ENCODE results near the gene RTTN.
"Not testable (repeated sequence)": the region's sequence is repeated elsewhere in the genome, so short reads cannot be mapped to it uniquely, and the experiment has no call there.

Gene RTTN

GRCh38 chr18:69978732-69979715 lies 226.5 kb downstream of the RTTN start:
- DNase-seq (ENCODE audit: low read depth in 2 of 2) = no peak

- DNase-seq (ENCODE audit: low read depth in 2 of 2) = not testable (repeated sequence)
These were observed 230.2 kb downstream of the RTTN start for GRCh38 chr18:69975294-69975693.

GRCh38 chr18:69974365-69974764 lies 231.1 kb downstream of the RTTN start:
- DNase-seq (ENCODE audit: low read depth in 2 of 2) = no peak

- no peak for DNase-seq (ENCODE audit: low read depth in 2 of 2)
These were observed 236.0 kb downstream of the RTTN start for GRCh38 chr18:69969491-69969890.

GRCh38 chr18:69968039-69968438 lies 237.4 kb downstream of the RTTN start:
- DNase-seq (ENCODE audit: low read depth in 2 of 2) = no peak

GRCh38 chr18:69963196-69963595 lies 242.3 kb downstream of the RTTN start:
- DNase-seq (ENCODE audit: low read depth in 2 of 2) = no peak

GRCh38 chr18:69961718-69962117 lies 243.8 kb downstream of the RTTN start:
- no peak for DNase-seq (ENCODE audit: low read depth in 2 of 2)

- DNase-seq (ENCODE audit: low read depth in 2 of 2) = no peak
These were observed 247.1 kb downstream of the RTTN start for GRCh38 chr18:69958422-69958821.

GRCh38 chr18:69957747-69958146 lies 247.7 kb downstream of the RTTN start:
- no peak for DNase-seq (ENCODE audit: low read depth in 2 of 2)

GRCh38 chr18:69956665-69957620 lies 248.5 kb downstream of the RTTN start:
- no peak for DNase-seq (ENCODE audit: low read depth in 2 of 2)

GRCh38 chr18:69956057-69956456 lies 249.4 kb downstream of the RTTN start:
- DNase-seq (ENCODE audit: low read depth in 2 of 2) = no peak

GRCh38 chr18:69954719-69955480 lies 250.6 kb downstream of the RTTN start:
- no peak for DNase-seq (ENCODE audit: low read depth in 2 of 2)

GRCh38 chr18:69953191-69953590 lies 252.3 kb downstream of the RTTN start:
- DNase-seq (ENCODE audit: low read depth in 2 of 2) = no peak
